AG09319 (cell line): ENCODE data around the gene COL11A2.

Experiments used
- DNase-seq: peaks from one replicate; pipeline ENCODE4 v3.0.0-alpha.2; 2010; ENCODE audit warnings: low read depth; ENCODE audit errors: extremely low read depth
- TF ChIP-seq, protein P1 (sequence below): IDR thresholded peaks from 2 replicates; pipeline ENCODE4 v1.5.1; 2011; ENCODE audit warnings: low read depth, mild to moderate bottlenecking, inconsistent platforms, low read length, moderate library complexity

Gene COL11A2

DNA sequence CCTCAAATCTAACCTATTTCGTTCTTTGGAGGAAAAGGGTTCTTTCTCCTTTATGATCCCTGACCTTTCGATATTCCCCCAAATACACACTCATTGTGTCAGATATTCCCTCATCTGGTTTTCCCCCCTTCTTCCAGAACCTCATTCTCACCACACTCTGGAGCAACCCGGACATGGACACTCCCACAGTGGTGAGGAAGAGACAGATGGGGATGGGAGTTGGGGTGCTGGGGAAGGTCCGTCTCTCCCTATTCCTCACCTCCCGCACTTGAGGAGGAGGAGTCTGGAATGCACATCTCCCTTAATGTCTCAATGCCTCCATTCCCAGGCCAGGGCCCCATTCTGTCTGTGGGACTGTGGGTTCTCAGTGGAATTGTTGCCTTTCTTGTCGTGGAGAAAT, 9.7 kb upstream of the COL11A2 start:
- TF ChIP-seq, protein P1, sequence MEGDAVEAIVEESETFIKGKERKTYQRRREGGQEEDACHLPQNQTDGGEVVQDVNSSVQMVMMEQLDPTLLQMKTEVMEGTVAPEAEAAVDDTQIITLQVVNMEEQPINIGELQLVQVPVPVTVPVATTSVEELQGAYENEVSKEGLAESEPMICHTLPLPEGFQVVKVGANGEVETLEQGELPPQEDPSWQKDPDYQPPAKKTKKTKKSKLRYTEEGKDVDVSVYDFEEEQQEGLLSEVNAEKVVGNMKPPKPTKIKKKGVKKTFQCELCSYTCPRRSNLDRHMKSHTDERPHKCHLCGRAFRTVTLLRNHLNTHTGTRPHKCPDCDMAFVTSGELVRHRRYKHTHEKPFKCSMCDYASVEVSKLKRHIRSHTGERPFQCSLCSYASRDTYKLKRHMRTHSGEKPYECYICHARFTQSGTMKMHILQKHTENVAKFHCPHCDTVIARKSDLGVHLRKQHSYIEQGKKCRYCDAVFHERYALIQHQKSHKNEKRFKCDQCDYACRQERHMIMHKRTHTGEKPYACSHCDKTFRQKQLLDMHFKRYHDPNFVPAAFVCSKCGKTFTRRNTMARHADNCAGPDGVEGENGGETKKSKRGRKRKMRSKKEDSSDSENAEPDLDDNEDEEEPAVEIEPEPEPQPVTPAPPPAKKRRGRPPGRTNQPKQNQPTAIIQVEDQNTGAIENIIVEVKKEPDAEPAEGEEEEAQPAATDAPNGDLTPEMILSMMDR, result no peak
- no peak for DNase-seq

DNA sequence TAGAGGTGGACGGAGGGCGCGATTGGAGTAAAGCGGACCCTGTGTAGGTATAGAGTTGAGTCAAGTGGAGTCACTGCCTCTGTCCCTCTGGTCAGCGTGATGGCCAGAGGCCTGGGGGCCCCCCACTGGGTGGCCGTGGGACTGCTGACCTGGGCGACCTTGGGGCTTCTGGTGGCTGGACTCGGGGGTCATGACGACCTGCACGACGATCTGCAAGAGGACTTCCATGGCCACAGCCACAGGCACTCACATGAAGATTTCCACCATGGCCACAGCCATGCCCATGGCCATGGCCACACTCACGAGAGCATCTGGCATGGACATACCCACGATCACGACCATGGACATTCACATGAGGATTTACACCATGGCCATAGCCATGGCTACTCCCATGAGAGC, 8.9 kb upstream of the COL11A2 start:
- TF ChIP-seq, protein P1, result no peak; the same call in none of the 2 replicates
- no peak for DNase-seq

- TF ChIP-seq, protein P1, result no peak
These were observed 8.2 kb upstream of the COL11A2 start, which contains the start of the genes RXRB and SLC39A7 for GRCh38 chr6:33200219-33201146. RXRB (minus strand) TSS chr6:33200665; CDS start chr6:33200476, 189 bp downstream. SLC39A7 (plus strand) TSS chr6:33200867; CDS start chr6:33201246, 379 bp downstream.

GRCh38 chr6:33199687-33200218, 7.5 kb upstream of the COL11A2 start:
- TF ChIP-seq, protein P1, result no peak

More at GRCh38 chr6:33200219-33201146, 8.2 kb upstream of the COL11A2 start, which contains the start of the genes RXRB and SLC39A7:
- peak; percentile 99 for DNase-seq

DNA sequence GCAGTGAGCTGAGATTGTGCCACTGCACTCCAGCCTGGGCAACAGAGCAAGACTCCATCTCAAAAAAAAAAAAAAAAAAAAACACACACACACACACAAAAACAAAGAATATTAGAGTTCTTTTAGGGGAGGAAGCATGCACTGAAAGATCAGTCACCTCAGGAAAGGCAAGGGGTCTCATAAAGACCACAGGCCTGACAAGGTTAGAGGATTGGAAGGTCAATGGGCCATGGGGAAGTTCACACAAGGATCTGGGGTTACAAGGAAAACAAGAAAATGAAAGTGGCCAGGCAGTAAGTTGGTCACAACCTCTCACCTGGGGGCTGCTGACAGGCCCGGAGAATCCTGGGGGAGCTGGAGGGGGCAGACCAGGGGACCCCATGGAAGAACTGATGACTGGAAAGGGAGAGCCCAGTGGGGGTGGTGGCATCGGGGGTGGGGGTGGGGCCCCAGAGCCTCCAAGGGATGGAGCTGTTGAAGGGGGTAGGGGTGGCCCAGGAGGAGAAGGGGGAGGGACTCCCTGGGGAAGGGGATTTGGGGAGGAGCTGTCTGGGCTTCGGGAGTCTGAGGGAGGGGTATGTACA, 6.7 kb upstream of the COL11A2 start:
- TF ChIP-seq, protein P1, result no peak
- no peak for DNase-seq

More at GRCh38 chr6:33199687-33200218, 7.5 kb upstream of the COL11A2 start:
- no peak for DNase-seq

DNA sequence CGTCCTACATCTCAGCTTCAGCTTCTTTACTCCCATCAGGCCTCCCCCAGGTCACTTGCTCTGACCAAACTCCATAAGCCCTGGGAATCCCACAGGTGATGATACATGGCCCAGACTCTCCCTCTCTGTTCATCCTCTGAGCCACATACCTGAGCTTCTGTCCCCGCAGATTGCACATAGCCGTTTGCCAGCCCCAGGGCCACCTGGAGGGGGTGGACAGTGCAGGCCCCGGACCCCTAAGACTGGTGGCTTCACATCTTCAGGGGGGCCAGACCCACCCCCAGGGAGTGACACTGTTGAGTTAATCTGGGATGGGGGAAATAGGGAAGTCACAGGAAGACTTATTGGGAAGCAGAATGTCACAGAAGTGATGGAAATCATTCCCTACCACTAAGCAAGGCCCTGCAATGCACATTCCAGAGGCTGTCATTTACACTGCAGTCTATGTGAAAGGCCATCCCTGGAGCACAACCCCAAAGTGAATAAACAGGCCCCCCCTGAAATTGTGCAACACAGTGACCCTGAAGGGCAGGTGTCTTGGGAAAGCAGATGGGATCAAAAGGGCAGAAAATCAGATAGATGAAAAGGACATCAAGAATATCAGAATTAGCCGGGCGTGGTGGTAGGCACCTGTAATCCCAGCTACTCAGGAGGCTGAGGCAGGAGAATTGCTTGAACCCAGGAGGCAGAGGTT, 6.0 kb upstream of the COL11A2 start:
- TF ChIP-seq, protein P1, result no peak
- DNase-seq, result no peak
